CD4-positive, alpha-beta T cell treated with Interleukin-1 beta for 1 hour (primary cell): ENCODE data around the gene PRPF6.
A peak's percentile ranks its signal among the peaks of the same experiment; 100 is the strongest.
"Not testable (repeated sequence)": the region's sequence is repeated elsewhere in the genome, so short reads cannot be mapped to it uniquely, and the experiment has no call there.

Source experiments
- DNase-seq, 2 donors: peaks; one replicate each; pipeline ENCODE4 v3.0.0-alpha.2; 2020 to 2022

The PRPF6 gene

DNA sequence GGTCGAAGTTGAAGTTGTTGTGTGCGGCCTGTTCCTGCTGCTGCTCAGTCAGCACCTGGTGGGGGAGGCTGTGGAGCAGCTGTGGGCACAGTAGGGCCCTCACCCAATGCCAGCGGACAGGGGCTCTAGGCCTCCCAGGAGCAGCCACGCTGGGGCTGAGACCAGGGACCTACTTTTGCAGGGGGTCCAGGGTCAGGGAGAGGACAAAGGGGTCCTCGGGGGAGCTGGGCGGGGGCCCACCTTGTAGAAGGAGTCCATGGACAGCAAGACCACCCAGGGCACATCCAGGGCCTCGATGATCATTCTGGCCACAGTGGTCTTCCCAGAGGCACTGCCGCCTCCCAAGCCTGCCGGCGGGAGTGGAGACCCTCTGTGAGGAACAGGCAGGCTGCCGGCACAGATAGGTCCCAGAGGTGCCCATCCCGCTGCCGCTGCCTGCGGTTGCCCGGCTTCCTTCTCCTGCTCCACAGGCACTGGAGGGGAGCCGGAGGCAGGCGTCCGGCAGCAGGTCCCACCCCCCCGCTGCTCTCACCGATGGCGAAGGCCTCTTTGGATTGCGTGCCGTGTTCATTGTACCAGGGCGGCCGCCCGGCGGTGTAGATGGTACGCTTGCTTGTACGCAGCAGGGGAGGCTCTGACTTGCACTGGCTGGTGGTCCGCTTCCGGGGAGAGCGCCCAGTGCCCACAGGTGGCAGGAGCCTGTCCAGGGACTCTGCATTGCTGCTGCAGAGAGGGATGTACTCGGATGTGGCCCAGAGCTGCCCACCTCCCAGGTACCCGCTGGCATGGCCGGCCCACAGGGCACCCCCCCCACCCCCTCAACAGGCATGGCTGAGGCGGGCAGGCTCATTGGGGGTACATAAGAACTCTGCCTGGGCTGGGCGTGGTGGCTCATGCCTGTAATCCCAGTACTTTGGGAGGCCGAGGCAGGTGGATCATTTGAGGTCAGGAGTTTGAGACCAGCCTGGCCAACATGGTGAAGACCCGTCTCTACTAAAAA, 34.7 kb upstream of the PRPF6 start:
- no peak for DNase-seq

DNA sequence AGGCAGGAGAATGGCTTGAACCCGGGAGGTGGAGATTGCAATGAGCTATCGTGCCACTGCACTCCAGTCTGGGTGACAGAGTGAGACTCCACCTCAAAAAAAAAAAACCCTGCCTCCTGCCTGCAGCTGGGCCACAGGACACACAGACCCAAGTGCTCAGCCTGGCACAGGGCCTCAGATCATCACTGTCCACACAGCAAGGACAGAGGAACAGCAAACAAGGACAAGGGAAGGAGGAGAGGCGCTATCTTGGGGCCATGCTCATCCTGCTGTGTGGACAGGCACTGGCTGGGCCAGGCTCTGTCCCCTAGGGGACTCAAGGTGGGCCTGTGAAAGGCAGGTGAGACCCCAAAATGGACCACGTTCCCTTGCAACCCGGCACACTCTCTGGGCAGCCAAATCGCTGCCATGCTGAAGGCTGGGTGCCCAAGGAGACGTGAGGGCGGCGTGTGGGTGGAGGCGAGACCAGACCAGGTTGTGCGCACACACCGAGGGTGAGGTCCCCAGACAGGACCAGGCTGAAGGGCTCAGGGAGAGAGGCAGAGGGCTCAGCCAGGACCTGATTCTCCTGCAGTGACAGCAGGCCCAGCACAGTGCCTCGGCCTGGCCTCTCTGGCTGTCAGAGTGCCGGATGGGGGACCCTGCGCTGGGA, 33.8 kb upstream of the PRPF6 start:
- DNase-seq, result no peak

- DNase-seq, result peak; percentile 29
Measured at GRCh38 chr20:63947638-63948456, 33.1 kb upstream of the PRPF6 start.

DNA sequence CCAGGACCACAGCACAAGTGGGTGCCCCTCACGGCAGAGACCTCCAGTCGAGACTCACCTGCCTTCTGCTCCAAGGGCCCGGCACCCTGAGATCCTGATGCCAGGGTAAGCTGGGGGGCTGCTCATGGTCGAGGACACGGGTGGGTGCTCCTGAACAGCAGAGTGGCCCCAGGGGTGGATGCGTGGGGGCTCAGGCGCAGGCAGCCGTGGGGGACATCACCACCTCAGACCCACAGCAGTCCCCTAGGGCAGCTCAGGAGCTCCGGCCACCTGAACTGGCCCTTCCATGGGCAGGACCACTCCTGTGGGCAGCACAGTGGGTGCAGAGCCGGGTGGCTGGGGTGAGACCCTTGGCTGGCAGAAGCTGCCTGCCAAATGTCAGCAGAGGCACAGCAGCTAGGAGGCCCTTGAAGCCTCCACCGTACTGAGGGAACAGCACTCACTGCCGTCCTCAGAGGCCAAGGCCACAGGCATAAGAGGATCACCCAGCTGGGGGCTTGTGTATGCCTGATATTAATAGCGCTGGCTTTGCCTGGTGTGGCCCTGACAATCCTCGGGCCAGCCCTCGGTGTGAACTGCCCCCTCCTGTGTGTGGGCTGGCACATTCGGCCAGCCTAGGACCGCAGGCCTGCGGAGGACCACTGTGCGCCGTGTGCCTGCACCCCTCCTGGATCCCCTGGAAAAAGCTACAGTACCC, 30.1 kb upstream of the PRPF6 start:
- no peak for DNase-seq

- DNase-seq, result no peak
Measured at GRCh38 chr20:63951398-63952209, 29.3 kb upstream of the PRPF6 start.

- no peak for DNase-seq
Measured at GRCh38 chr20:63952210-63952535, 28.8 kb upstream of the PRPF6 start.

- no peak for DNase-seq
Measured at GRCh38 chr20:63952769-63953168, 28.2 kb upstream of the PRPF6 start.

DNA sequence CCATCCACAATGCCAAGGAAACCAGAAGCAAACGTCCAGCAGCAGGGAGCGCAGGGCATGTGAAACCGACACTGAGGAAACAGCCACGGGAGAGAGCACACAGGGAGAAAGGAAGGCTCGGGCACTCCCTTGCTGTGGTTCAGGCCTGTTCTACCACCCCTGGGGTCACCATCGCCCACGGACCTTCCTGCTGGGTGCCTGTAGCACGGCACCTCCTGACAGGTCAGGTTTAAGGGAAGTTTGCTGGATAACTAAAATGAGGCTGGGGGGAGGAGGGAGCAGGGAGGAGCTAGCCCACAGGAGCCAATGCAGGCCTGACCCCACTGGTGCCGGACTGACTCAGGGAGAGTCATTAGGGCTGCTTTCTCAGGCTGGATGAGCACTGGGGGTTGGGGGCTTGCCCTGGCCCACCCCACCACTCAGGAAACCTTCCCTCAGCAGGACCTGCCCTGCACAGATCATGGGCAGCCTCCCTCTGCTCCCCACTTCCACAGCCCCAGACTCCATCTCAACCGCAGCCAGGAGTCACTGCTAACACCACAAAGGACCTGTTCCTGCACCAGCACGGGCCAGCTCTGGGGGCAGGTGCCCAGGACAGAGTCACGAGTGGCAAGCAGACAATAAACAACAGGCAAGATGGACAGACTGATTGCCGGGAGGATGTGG, 27.0 kb upstream of the PRPF6 start:
- no peak for DNase-seq

DNA sequence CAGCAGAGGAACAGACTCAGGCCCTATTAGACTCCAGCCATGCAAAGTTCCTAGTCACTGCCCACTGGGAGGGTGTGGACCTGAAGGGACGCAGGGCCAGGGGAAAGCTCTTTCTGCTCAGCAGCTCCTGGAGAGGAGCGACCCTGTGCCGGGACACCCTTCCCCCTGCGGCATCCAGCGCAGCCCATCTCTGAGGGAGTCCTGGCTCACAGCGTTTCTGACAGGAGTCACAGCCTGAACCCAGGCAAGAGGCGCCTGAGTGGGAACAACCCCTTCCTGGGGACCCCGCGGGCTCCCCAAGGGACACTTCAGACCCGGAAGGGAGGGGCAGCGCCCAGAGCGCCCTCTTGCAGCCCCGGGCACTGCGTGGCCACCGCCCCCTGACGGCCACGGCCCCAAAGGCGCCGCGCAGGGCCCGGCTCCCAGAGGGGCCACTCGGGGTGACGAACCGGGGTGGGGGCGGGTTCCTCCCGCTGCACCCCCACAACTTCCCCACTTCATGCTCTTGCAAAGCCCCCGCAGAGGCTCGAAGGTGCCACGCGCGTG, 25.6 kb upstream of the PRPF6 start:
- peak; percentile 43 to 46 for DNase-seq

GRCh38 chr20:63955827-63956663, 24.9 kb upstream of the PRPF6 start, which contains the start of gene UCKL1:
Gene UCKL1 (minus strand): TSS chr20:63956416. CDS start chr20:63956372, 44 bp downstream.
- peak; percentile 90 to 93 for DNase-seq

DNA sequence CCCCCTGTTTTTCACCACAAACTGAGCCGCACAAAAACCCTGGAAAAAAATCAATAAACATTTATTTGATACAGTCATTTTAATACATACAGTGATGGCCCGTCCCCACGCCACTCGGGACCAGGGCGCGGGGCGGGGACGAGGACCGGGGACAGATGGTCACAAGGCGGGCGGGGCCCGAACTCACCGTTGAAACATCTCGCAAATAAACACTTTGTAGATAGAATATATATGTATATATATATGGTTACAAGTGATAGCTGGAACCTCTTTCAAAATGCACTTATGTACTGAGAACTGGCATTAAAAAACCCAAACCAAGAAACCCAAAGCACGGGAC, 24.3 kb upstream of the PRPF6 start:
- no peak for DNase-seq

DNA sequence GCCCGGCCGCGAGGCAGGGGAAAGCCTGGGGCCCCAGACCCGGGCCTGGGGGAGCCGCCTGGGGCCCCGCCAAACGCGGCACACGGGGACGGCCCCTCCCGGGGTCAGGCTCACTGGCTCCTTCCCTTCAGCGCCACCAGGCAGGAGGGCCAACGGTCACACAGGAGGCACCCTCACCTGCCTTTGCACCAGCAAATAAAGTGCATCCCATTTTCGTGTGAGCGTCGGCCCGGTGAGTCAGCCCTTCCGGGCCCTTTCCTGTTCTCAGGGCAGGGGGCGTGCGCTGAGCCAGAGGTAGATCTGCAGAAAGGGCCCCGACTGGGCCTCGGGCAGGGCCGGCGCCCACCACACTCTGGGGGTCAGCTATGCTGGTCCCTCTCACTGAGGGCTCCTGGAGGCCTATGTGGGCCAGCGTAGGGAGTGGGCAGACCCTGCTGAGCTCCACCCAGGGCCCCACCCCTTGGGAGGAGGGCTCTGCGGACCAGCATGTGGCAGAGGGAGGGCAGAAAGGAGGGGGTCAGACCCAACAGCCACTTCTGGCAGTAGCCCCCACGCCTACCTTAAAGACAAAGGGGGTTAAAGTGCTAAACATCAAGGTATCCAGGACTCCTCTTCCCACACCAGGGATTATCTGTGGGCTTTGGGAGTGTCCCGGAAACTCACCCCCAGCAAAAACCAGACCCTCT, 23.8 kb upstream of the PRPF6 start:
- peak; percentile 51 for DNase-seq

GRCh38 chr20:63957690-63958441, 23.1 kb upstream of the PRPF6 start:
- DNase-seq, result no peak

GRCh38 chr20:63958471-63958870, 22.5 kb upstream of the PRPF6 start:
- no peak for DNase-seq

DNA sequence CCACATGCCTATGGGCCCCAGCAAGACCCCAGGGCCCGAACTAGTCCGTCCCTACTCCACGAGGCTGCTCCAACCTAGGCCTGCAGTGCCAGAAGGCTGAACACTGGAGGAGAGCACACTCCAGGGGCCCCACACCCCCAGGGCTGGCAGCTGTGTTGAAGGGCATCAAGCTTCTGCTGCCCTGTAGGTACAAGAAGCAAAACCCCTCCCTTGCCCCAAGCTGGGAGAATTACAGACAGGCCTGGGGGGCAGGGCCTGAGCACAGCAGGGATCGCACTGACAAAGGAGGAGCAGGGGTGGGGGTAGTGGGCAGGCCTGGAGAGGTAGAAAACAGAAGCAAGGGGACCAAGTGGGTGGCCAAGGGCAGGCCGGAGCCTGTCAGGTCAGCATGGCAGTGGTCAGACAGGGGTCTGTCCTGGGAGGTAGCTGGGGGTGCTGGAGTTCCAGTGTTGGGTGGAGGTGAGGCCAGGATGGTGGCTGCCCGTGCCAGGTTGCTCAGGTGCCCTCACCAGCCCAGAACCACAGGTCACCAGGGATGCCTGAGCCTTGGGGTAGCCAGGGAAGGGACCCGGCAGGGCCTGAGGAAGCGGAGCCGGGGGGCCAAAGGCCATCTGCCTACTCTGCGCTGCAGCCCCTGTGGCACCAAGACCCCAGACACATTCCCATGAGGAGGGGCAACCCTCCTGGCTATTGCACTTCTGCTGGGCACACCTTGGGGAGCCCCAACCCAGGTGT, 21.8 kb upstream of the PRPF6 start:
- DNase-seq, result no peak

DNA sequence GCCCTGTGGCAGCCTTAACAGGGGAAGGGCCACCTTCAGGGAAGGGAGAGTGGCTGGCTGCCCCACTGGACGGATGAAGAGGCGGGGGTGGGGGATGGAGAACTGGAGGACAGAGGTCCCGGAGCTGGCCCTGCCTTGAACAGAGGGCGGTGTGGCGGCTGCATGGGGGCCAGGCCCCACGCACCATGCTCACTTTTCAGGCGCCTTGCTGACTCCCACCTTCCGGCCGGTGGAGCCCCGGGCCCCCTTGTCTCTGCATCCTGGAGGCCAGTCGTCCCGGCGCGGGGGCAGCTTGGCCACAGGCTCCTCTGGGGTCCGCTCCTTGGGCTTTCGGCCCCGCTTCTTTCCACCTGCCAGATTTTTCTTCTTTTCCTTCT, 21.2 kb upstream of the PRPF6 start:
- no peak for DNase-seq

- not testable (repeated sequence) for DNase-seq
Measured at GRCh38 chr20:63960654-63961621, 20.0 kb upstream of the PRPF6 start.
